ENCODE data around the gene ASNSD1.
"Not testable (repeated sequence)": the region's sequence is repeated elsewhere in the genome, so short reads cannot be mapped to it uniquely, and the experiment has no call there.

ASNSD1 gene

GRCh38 chr2:189696223-189696622, 35.0 kb downstream of the ASNSD1 start:
- DNase-seq, result no peak

DNA sequence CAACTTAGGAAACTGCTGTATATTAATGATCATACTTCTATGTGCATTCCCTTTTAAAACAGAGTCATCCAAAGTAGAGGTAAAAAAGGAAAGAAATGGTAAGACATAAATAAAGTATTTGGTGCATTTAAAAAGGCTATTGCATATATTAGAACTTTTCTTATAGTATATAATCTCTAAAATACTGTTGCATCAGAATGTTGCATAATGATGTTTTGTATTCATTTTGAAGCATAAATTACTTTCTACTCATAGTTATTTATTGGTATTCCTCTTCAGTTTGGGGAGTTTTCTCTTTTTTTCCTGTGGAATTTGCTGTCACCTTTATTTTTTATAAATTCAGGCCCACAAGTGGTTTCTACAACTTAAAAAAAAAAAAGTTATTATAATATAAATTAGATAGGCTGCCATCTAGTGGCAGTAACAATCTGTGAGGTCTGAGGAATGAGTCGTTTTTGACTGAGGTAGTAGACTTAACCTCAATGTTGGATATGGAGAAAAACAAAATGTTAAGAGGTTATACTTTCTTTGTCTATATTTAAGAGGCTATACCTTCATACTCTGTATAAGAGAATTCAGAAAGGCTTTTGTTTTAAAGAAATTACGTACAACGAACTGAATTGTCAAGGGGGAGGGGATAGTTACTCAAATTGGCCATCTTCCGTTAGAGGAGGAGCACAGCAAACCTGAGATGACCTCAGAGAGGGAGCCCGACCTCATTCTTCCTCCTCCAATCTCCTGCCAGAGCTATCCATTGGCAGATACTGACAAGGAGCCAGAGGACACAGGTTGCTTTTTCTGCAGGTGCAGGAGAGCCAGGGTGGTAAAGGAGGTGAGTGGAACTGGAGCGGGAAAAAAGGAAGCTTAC, 37.0 kb downstream of the ASNSD1 start:
- peak; percentile 51 for DNase-seq

GRCh38 chr2:189700681-189701080, 39.4 kb downstream of the ASNSD1 start:
- DNase-seq, result no peak

DNA sequence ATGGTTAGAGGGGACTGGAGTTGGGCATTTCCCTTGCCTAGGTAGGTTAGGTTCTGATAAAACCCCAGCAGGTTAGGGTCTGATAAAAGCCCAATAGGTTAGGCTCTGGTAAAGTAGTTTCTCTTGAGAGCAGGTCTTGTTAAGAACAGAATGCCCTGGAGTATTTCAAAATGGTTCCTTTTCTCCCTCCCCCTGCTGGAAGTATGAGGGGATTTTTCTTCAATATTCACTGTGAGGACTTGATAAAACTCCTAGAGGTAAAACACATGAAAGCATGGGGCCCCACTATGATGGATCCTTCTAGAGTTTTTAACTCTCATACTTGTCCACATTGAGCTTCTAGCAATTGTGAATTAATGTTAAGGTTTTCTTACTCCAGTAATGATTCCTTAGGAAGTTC, 40.8 kb downstream of the ASNSD1 start:
- DNase-seq, result no peak

GRCh38 chr2:189709501-189710221, 48.4 kb downstream of the ASNSD1 start:
- no peak for DNase-seq

GRCh38 chr2:189717593-189717992, 56.3 kb downstream of the ASNSD1 start:
- not testable (repeated sequence) for DNase-seq

DNA sequence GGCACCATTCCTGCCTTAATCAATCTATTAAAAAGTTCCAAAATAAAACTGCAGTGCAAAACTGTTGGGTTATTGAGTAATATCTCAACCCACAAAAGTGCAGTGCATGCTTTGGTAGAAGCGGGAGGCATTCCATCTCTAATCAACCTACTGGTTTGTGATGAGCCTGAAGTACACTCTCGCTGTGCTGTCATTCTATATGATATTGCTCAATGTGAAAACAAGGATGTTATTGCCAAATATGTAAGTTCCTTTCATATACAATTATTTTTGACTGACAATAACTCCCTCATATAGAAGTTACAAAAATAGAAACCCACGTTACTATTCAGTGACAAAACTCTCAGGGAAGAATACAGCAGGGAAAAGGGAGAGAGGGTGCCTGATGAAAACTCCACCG, 58.3 kb downstream of the ASNSD1 start:
- DNase-seq, result no peak

Measured in kidney glomerular epithelial cell (primary cell).